K562 (cell line): ENCODE results near the gene PDK1. TPM values are rescaled to one million over a fixed set of nuclear protein-coding genes. Genes with fewer than 3 reads are reported as not detected.

Experiments
- CBFA2T3 ChIP-seq: fragments of 450-650 bp; IDR thresholded peaks from 2 replicates; pipeline ENCODE4 v1.6.1; 2017
- CHD1 ChIP-seq: fragments of 200-600 bp; sonication (generic); IDR thresholded peaks from one replicate; pipeline ENCODE4 v1.6.1; 2012; ENCODE audit warnings: mild to moderate bottlenecking, moderate library complexity, low read length, inconsistent platforms
- CREM ChIP-seq: IDR thresholded peaks from 2 replicates; pipeline ENCODE4 v1.6.1; 2014; ENCODE audit warnings: antibody characterized with exemption, low read depth
- DMBX1 ChIP-seq: fragments of 250-450 bp; sonication (Bioruptor Pico); IDR thresholded peaks from 2 replicates; pipeline ENCODE4 v1.8.0; 2022; ENCODE audit warnings: inconsistent platforms, mild to moderate bottlenecking, moderate library complexity, borderline replicate concordance
- ETV1 ChIP-seq: fragments of 450-650 bp; conservative IDR thresholded peaks from 2 replicates; pipeline ENCODE4 v1.6.1; 2016; ENCODE audit warnings: missing genetic modification characterization, control low read depth, low read depth, missing compliant biosample characterization
- HBP1 ChIP-seq: fragments of 450-650 bp; formaldehyde crosslinking; IDR thresholded peaks from 2 replicates; pipeline ENCODE4 v1.4.0; 2022; ENCODE audit warnings: missing genetic modification characterization
- NCOA1 ChIP-seq: fragments of 450-650 bp; IDR thresholded peaks from 2 replicates; pipeline ENCODE4 v1.6.1; 2016; ENCODE audit warnings: low read depth
- NR2C2 ChIP-seq, 2 experiments: fragments of 200-800 bp in 1 of 2; sonication (Bioruptor generic) in 1 of 2; sonication (generic) in 1 of 2; formaldehyde crosslinking in 1 of 2; IDR thresholded peaks; 2 replicates each; pipeline versions ENCODE4 v1.6.1 to v1.8.0; 2016 to 2022; ENCODE audit warnings: mild to moderate bottlenecking in 1 of 2, missing compliant biosample characterization in 1 of 2, missing genetic modification characterization in 1 of 2, missing genetic modification reagents in 1 of 2
- PCBP2 ChIP-seq: fragments of 200-400 bp; formaldehyde crosslinking; IDR thresholded peaks from 2 replicates; pipeline ENCODE4 v1.6.1; 2018; ENCODE audit warnings: low read length, low read depth, mild to moderate bottlenecking, moderate library complexity; ENCODE audit not compliant: poor library complexity, severe bottlenecking
- REST ChIP-seq, 2 experiments: fragments of 450-650 bp; formaldehyde crosslinking in 1 of 2; IDR thresholded peaks; 2 replicates each; pipeline versions ENCODE4 v1.4.0 to v1.6.1; 2014 to 2020; ENCODE audit warnings: mild to moderate bottlenecking in 2 of 2, borderline replicate concordance in 1 of 2, low read depth in 1 of 2
- SLC30A9 ChIP-seq: fragments of 250-450 bp; sonication (Bioruptor Pico); IDR thresholded peaks from 2 replicates; pipeline ENCODE4 v1.8.0; 2022; ENCODE audit warnings: mild to moderate bottlenecking, moderate library complexity
- SP1 ChIP-seq: sonication (generic); formaldehyde crosslinking; IDR thresholded peaks from 2 replicates; pipeline ENCODE4 v1.8.1; 2022; ENCODE audit warnings: mild to moderate bottlenecking, missing genetic modification reagents
- SP2 ChIP-seq: IDR thresholded peaks from 2 replicates; pipeline ENCODE4 v1.6.1; 2011; ENCODE audit warnings: mild to moderate bottlenecking, low read depth, low read length, moderate library complexity; ENCODE audit not compliant: poor library complexity, severe bottlenecking; ENCODE audit errors: extremely low read depth
- TOE1 ChIP-seq, 2 experiments: fragments of 450-650 bp in 1 of 2; sonication (generic) in 1 of 2; formaldehyde crosslinking in 1 of 2; IDR thresholded peaks; 2 replicates each; pipeline versions ENCODE4 v1.7.1 to v1.8.0; 2016 to 2022; ENCODE audit warnings: borderline replicate concordance in 2 of 2, mild to moderate bottlenecking in 2 of 2, antibody characterized with exemption in 1 of 2, inconsistent platforms in 1 of 2, low read depth in 1 of 2, missing genetic modification reagents in 1 of 2, moderate library complexity in 1 of 2
- ZBTB12 ChIP-seq: fragments of 250-450 bp; sonication (Bioruptor Pico); IDR thresholded peaks from 2 replicates; pipeline ENCODE4 v1.4.0; 2020
- ZNF696 ChIP-seq: fragments of 250-450 bp; sonication (Bioruptor Pico); conservative IDR thresholded peaks from 2 replicates; pipeline ENCODE4 v1.4.0; 2020; ENCODE audit warnings: mild to moderate bottlenecking, moderate library complexity
- ZNF79 ChIP-seq: fragments of 250-450 bp; sonication (Bioruptor Pico); IDR thresholded peaks from 2 replicates; pipeline ENCODE4 v1.4.0; 2020; ENCODE audit warnings: low read depth, mild to moderate bottlenecking, moderate library complexity
- polyA plus RNA-seq, 8 experiments: library from polyadenylated mRNA; depleted of rRNA in 4 of 8; stranded (reverse) in 5 of 8; unstranded in 3 of 8; fragments of >200 nt; fragmentation: Nextera tagmentation in 2 of 8; fragmentation: Illumina TruSeq in 1 of 8; extraction: Ambion mirVana in 2 of 8; extraction: Trizol in 1 of 8; gene quantifications; 2 replicates each; pipeline versions ENCODE4 v1.2.1 to v1.2.3, GENCODE V29; 2011 to 2014; ENCODE audit warnings: inconsistent platforms in 1 of 8, missing spikeins in 1 of 8
- total RNA-seq, 7 experiments: library from RNA; depleted of rRNA in 6 of 7; stranded (reverse); fragments of >200 nt in 6 of 7; fragmentation: Illumina TruSeq in 2 of 7; extraction: Trizol in 2 of 7; gene quantifications; 2 replicates each; pipeline versions ENCODE4 v1.2.1 to v1.2.3, GENCODE V29; 2011 to 2021; ENCODE audit warnings: low replicate concordance in 1 of 7

PDK1 gene
- total and polyA plus RNA-seq, 9 of the 15 experiments (the other 6 are each of a cell fraction or from before 2014, with no cell fraction given): 3.5 to 176 (median 13.9) TPM

GRCh38 chr2:172600557-172601008, 44.7 kb downstream of the PDK1 start (continued):
- TF ChIP-seq REST (IDR thresholded peaks at IDR 0.05; ENCODE audit: borderline replicate concordance) (no peak), REST (CRISPR knock-in tag; IDR thresholded peaks at IDR 0.05; ENCODE audit: low read depth) (no peak), NCOA1 (peak; percentile 88; the same call in 1 of the 2 replicates), PCBP2 (no peak), CHD1 (no peak), SLC30A9 (CRISPR knock-in tag) (no peak), NR2C2 (CRISPR knock-in tag; IDR thresholded peaks at IDR 0.05) (no peak), NR2C2 (tag; IDR thresholded peaks at IDR 0.05) (no peak), CREM (peak; percentile 48), TOE1 (IDR thresholded peaks at IDR 0.05; ENCODE audit: borderline replicate concordance) (0 out of 2 replicates have a peak, but pooled peaks have one; percentile 21), TOE1 (CRISPR knock-in tag; IDR thresholded peaks at IDR 0.05; ENCODE audit: borderline replicate concordance, low read depth) (no peak), CBFA2T3 (peak; percentile 99), ZBTB12 (CRISPR knock-in tag) (no peak), ETV1 (tag) (no peak), HBP1 (CRISPR knock-in tag) (no peak), SP1 (CRISPR knock-in tag) (no peak), DMBX1 (CRISPR knock-in tag) (peak; percentile 92), SP2 (no peak), ZNF696 (no peak), ZNF79 (CRISPR knock-in tag) (no peak)
